DND-41 (cell line): ENCODE results near the gene RHOH.

Experiments
- ATAC-seq: fragments of 200-7000 bp; cut with Tn5 transposase; 3 replicates; pipeline ENCODE4 v1.9.1; 2021; ENCODE audit warnings: low read depth; ENCODE audit not compliant: insufficient read depth
- DNase-seq: peaks from one replicate; pipeline ENCODE4 v3.0.0-alpha.2; 2020
- H2AFZ ChIP-seq: 2 replicates; pipeline ENCODE4 v1.6.0; 2012; ENCODE audit warnings: low read depth, low read length
- H3K27ac ChIP-seq: 2 replicates; pipeline ENCODE4 v1.5.1; 2012; ENCODE audit warnings: low read length, inconsistent platforms
- H3K27me3 ChIP-seq: fragments of 200-600 bp; sonication (generic); 2 replicates; pipeline ENCODE4 v1.6.0; 2012; ENCODE audit warnings: low read length, mild to moderate bottlenecking, inconsistent platforms; ENCODE audit not compliant: insufficient read depth, poor library complexity
- H3K36me3 ChIP-seq: 2 replicates; pipeline ENCODE4 v1.5.1; 2012; ENCODE audit warnings: low read length, inconsistent platforms; ENCODE audit not compliant: insufficient read depth
- H3K4me1 ChIP-seq: 2 replicates; pipeline ENCODE4 v1.5.1; 2012; ENCODE audit warnings: mild to moderate bottlenecking, low read length; ENCODE audit not compliant: insufficient read depth
- H3K4me2 ChIP-seq: 2 replicates; pipeline ENCODE4 v1.6.0; 2012; ENCODE audit warnings: mild to moderate bottlenecking, moderate library complexity, low read length, inconsistent platforms; ENCODE audit not compliant: insufficient read depth
- H3K4me3 ChIP-seq, 2 experiments: fragments of 200-600 bp in 1 of 2; shearing (Covaris generic) in 1 of 2; 2 replicates each; pipeline ENCODE4 v1.5.1; 2012 to 2016; ENCODE audit warnings: inconsistent platforms in 2 of 2, low read length in 2 of 2, mild to moderate bottlenecking in 2 of 2, low read depth in 1 of 2, moderate library complexity in 1 of 2
- H3K79me2 ChIP-seq: 2 replicates; pipeline ENCODE4 v1.6.0; 2012; ENCODE audit warnings: low read length, inconsistent platforms; ENCODE audit not compliant: insufficient read depth
- H3K9ac ChIP-seq: 2 replicates; pipeline ENCODE4 v1.6.0; 2012; ENCODE audit warnings: low read depth, mild to moderate bottlenecking, inconsistent platforms, low read length, moderate library complexity
- H3K9me3 ChIP-seq: 2 replicates; pipeline ENCODE4 v1.5.1; 2012; ENCODE audit warnings: low read length, moderate library complexity, mild to moderate bottlenecking, inconsistent platforms; ENCODE audit not compliant: insufficient read depth, severe bottlenecking
- H4K20me1 ChIP-seq: 2 replicates; pipeline ENCODE4 v1.6.0; 2012; ENCODE audit warnings: low read length; ENCODE audit not compliant: insufficient read depth
- EZH2 ChIP-seq: IDR thresholded peaks from 3 replicates; pipeline ENCODE4 v1.6.1; 2012; ENCODE audit warnings: borderline replicate concordance, low read depth, mild to moderate bottlenecking, moderate library complexity, low read length, inconsistent platforms; ENCODE audit not compliant: severe bottlenecking
- TF ChIP-seq, protein P1 (sequence below): IDR thresholded peaks from 2 replicates; pipeline ENCODE4 v1.5.1; 2012; ENCODE audit warnings: borderline replicate concordance, low read length, moderate library complexity, mild to moderate bottlenecking; ENCODE audit not compliant: poor library complexity, severe bottlenecking; ENCODE audit errors: extremely low read depth

Gene RHOH

GRCh38 chr4:40223343-40223742 lies 26.5 kb downstream of the RHOH start:
- H3K27ac ChIP-seq = no peak overlapping the region
- H3K4me2 ChIP-seq = no peak overlapping the region
- H3K9ac ChIP-seq = no peak overlapping the region
- H3K36me3 ChIP-seq = peaks cover 88% of the 10 kb centered on the region
- H2AFZ ChIP-seq = no peak overlapping the region
- H3K79me2 ChIP-seq = peaks cover 99% of the 10 kb centered on the region
- H3K4me1 ChIP-seq = peaks cover 47% of the 10 kb centered on the region
- peaks cover 78% of the 10 kb centered on the region for H4K20me1 ChIP-seq
- no peaks in the 10 kb centered on the region for H3K9me3 ChIP-seq
- DNase-seq = no peak
- no peak for TF ChIP-seq EZH2
- TF ChIP-seq, protein P1, sequence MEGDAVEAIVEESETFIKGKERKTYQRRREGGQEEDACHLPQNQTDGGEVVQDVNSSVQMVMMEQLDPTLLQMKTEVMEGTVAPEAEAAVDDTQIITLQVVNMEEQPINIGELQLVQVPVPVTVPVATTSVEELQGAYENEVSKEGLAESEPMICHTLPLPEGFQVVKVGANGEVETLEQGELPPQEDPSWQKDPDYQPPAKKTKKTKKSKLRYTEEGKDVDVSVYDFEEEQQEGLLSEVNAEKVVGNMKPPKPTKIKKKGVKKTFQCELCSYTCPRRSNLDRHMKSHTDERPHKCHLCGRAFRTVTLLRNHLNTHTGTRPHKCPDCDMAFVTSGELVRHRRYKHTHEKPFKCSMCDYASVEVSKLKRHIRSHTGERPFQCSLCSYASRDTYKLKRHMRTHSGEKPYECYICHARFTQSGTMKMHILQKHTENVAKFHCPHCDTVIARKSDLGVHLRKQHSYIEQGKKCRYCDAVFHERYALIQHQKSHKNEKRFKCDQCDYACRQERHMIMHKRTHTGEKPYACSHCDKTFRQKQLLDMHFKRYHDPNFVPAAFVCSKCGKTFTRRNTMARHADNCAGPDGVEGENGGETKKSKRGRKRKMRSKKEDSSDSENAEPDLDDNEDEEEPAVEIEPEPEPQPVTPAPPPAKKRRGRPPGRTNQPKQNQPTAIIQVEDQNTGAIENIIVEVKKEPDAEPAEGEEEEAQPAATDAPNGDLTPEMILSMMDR = no peak
- no peak overlapping the region for H3K4me3 ChIP-seq
- no peaks in the 10 kb centered on the region for H3K27me3 ChIP-seq
- ATAC-seq = no peak

- no peak for DNase-seq
- no peak overlapping the region for H2AFZ ChIP-seq
- H3K36me3 ChIP-seq = peaks cover 87% of the 10 kb centered on the region
- peaks cover 83% of the 10 kb centered on the region for H4K20me1 ChIP-seq
- peaks cover 54% of the 10 kb centered on the region for H3K4me1 ChIP-seq
- H3K79me2 ChIP-seq = peaks cover 99% of the 10 kb centered on the region
- H3K27me3 ChIP-seq = no peaks in the 10 kb centered on the region
- ATAC-seq = no peak
- H3K4me3 ChIP-seq = no peak overlapping the region
- no peak for TF ChIP-seq EZH2
- TF ChIP-seq, protein P1 = no peak
- H3K27ac ChIP-seq = no peak overlapping the region
- no peak overlapping the region for H3K4me2 ChIP-seq
- no peak overlapping the region for H3K9ac ChIP-seq
- H3K9me3 ChIP-seq = no peaks in the 10 kb centered on the region
Measured at GRCh38 chr4:40224432-40224831, 27.6 kb downstream of the RHOH start.

DNA sequence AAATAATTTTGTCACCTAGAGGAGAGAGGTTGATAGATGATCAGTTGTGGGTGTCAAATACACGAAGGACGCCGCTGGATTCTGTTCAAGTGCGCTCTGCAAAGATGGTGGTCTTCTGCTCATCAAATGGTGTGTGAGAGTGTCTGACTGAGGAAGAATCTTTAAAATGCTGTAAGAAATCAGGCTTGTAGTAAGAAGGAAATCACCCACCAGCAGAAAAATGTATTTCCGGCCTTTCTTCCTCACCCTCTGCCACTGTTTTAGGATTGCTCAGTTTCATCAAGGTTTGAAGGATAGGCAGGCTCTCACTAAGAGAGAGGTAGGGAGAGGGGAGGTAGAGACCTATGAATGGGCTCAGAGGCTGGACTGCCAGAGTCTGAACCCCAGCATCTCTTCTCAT lies 28.7 kb downstream of the RHOH start:
- no peak for TF ChIP-seq EZH2
- TF ChIP-seq, protein P1 = no peak
- no peak overlapping the region for H3K4me2 ChIP-seq
- peaks cover 81% of the 10 kb centered on the region for H4K20me1 ChIP-seq
- H3K27me3 ChIP-seq = no peaks in the 10 kb centered on the region
- H3K9ac ChIP-seq = no peak overlapping the region
- no peaks in the 10 kb centered on the region for H3K9me3 ChIP-seq
- peaks cover 99% of the 10 kb centered on the region for H3K79me2 ChIP-seq
- peaks cover 78% of the 10 kb centered on the region for H3K36me3 ChIP-seq
- no peak for DNase-seq
- peak overlapping the region; percentile 24; the same call in 1 of the 2 replicates for H3K27ac ChIP-seq
- H3K4me3 ChIP-seq = no peak overlapping the region
- H2AFZ ChIP-seq = no peak overlapping the region
- ATAC-seq = no peak
- peaks cover 65% of the 10 kb centered on the region for H3K4me1 ChIP-seq

GRCh38 chr4:40227284-40227683 lies 30.5 kb downstream of the RHOH start:
- peak overlapping the region; percentile 23 for H3K27ac ChIP-seq
- H2AFZ ChIP-seq = no peak overlapping the region
- no peak for ATAC-seq
- no peak overlapping the region for H3K4me3 ChIP-seq
- no peaks in the 10 kb centered on the region for H3K9me3 ChIP-seq
- peaks cover 74% of the 10 kb centered on the region for H3K4me1 ChIP-seq
- H3K36me3 ChIP-seq = peaks cover 75% of the 10 kb centered on the region
- peaks cover 99% of the 10 kb centered on the region for H3K79me2 ChIP-seq
- H3K9ac ChIP-seq = no peak overlapping the region
- TF ChIP-seq, protein P1 = no peak
- no peak for TF ChIP-seq EZH2
- peaks cover 81% of the 10 kb centered on the region for H4K20me1 ChIP-seq
- no peak for DNase-seq
- H3K27me3 ChIP-seq = no peaks in the 10 kb centered on the region
- no peak overlapping the region for H3K4me2 ChIP-seq
